Measurements from ENCODE around the gene SIM2.
A peak's percentile ranks its signal among the peaks of the same experiment; 100 is the strongest.

The SIM2 gene

GRCh38 chr21:36741506-36741905 lies 42.6 kb downstream of the SIM2 start:
- DNase-seq = no peak

GRCh38 chr21:36743008-36743407 lies 44.1 kb downstream of the SIM2 start:
- no peak for DNase-seq

GRCh38 chr21:36743446-36743845 lies 44.5 kb downstream of the SIM2 start:
- no peak for DNase-seq

- DNase-seq = no peak
These were observed 45.3 kb downstream of the SIM2 start for GRCh38 chr21:36744190-36744559.

GRCh38 chr21:36744560-36745231 lies 45.8 kb downstream of the SIM2 start:
- peak; percentile 55 for DNase-seq

GRCh38 chr21:36745459-36745858 lies 46.5 kb downstream of the SIM2 start:
- DNase-seq = no peak

- no peak for DNase-seq
These were observed 48.3 kb downstream of the SIM2 start for GRCh38 chr21:36747041-36747814.

- peak; percentile 64 for DNase-seq
These were observed 49.0 kb downstream of the SIM2 start for GRCh38 chr21:36747815-36748383.

GRCh38 chr21:36749935-36750575 lies 51.1 kb downstream of the SIM2 start:
- DNase-seq = peak; percentile 79

- no peak for DNase-seq
These were observed 51.7 kb downstream of the SIM2 start for GRCh38 chr21:36750576-36750959.

- DNase-seq = no peak
These were observed 52.5 kb downstream of the SIM2 start for GRCh38 chr21:36751383-36751782.

- no peak for DNase-seq
These were observed 54.6 kb downstream of the SIM2 start for GRCh38 chr21:36753556-36753955.

- no peak for DNase-seq
These were observed 55.5 kb downstream of the SIM2 start for GRCh38 chr21:36754241-36754898.

GRCh38 chr21:36756527-36756926 lies 57.6 kb downstream of the SIM2 start:
- DNase-seq = no peak

- no peak for DNase-seq
These were observed 58.3 kb downstream of the SIM2 start for GRCh38 chr21:36757196-36757595.

GRCh38 chr21:36759348-36760083 lies 60.6 kb downstream of the SIM2 start:
- no peak for DNase-seq

GRCh38 chr21:36761685-36762084 lies 62.8 kb downstream of the SIM2 start:
- DNase-seq = no peak

- no peak for DNase-seq
These were observed 63.7 kb downstream of the SIM2 start for GRCh38 chr21:36762642-36763041.

- DNase-seq = no peak
These were observed 64.4 kb downstream of the SIM2 start for GRCh38 chr21:36763305-36763704.

- DNase-seq = no peak
These were observed 66.3 kb downstream of the SIM2 start for GRCh38 chr21:36765229-36765628.

- DNase-seq = no peak
These were observed 67.6 kb downstream of the SIM2 start for GRCh38 chr21:36766511-36766910.

GRCh38 chr21:36767096-36767495 lies 68.2 kb downstream of the SIM2 start:
- DNase-seq = no peak

Data from femur (tissue), 1 donor.